Neural progenitor cell (in vitro differentiated cells): Measurements from ENCODE around the gene MED27. TPM values are rescaled to one million over a fixed set of nuclear protein-coding genes. Genes with fewer than 3 reads are reported as not detected.
A peak's percentile ranks its signal among the peaks of the same experiment; 100 is the strongest.

Experiments
- DNase-seq: peaks from one replicate; pipeline ENCODE4 v3.0.0-alpha.2; 2016; ENCODE audit warnings: low spot score
- H2AFZ ChIP-seq: fragments of 200-600 bp; sonication (generic); replicated peaks from 2 replicates; pipeline ENCODE4 v1.6.1; 2016; ENCODE audit warnings: antibody characterized with exemption
- H3F3A ChIP-seq: fragments of 200-600 bp; sonication (generic); 2 replicates; pipeline ENCODE4 v1.6.1; 2016; ENCODE audit warnings: antibody characterized with exemption, low read depth
- H3K27ac ChIP-seq: fragments of 200-600 bp; sonication (generic); 2 replicates; pipeline ENCODE4 v1.5.1; 2016; ENCODE audit warnings: mild to moderate bottlenecking
- H3K27me3 ChIP-seq: fragments of 200-600 bp; sonication (generic); 2 replicates; pipeline ENCODE4 v1.6.1; 2016; ENCODE audit warnings: mild to moderate bottlenecking, moderate library complexity
- H3K36me3 ChIP-seq: fragments of 200-600 bp; sonication (generic); 2 replicates; pipeline ENCODE4 v1.5.1; 2016
- H3K4me1 ChIP-seq: fragments of 200-600 bp; sonication (generic); 2 replicates; pipeline ENCODE4 v1.6.1; 2016; ENCODE audit warnings: mixed run types
- H3K4me2 ChIP-seq: fragments of 200-600 bp; sonication (generic); 2 replicates; pipeline ENCODE4 v1.6.1; 2016
- H3K4me3 ChIP-seq: fragments of 200-600 bp; sonication (generic); 2 replicates; pipeline ENCODE4 v1.5.1; 2016
- H3K79me2 ChIP-seq: fragments of 200-600 bp; sonication (generic); 2 replicates; pipeline ENCODE4 v1.6.1; 2016; ENCODE audit warnings: low read depth
- H3K9ac ChIP-seq: fragments of 200-600 bp; sonication (generic); 2 replicates; pipeline ENCODE4 v1.6.1; 2016
- H3K9me3 ChIP-seq: fragments of 200-600 bp; sonication (generic); 2 replicates; pipeline ENCODE4 v1.5.1; 2016; ENCODE audit warnings: low read depth
- H4K20me1 ChIP-seq: fragments of 200-600 bp; sonication (generic); 2 replicates; pipeline ENCODE4 v1.6.1; 2016; ENCODE audit warnings: low read depth
- H3K27ac Mint-ChIP-seq: 3 replicates; pipeline ENCODE4 v1.8.0; 2021; ENCODE audit warnings: mixed read lengths
- H3K27me3 Mint-ChIP-seq: 2 replicates; pipeline ENCODE4 v1.8.0; 2022; ENCODE audit warnings: low read depth, mild to moderate bottlenecking, inconsistent platforms, moderate library complexity, mixed read lengths; ENCODE audit not compliant: insufficient read depth
- H3K36me3 Mint-ChIP-seq: 3 replicates; pipeline ENCODE4 v1.8.0; 2021; ENCODE audit warnings: mixed read lengths
- H3K4me1 Mint-ChIP-seq: 3 replicates; pipeline ENCODE4 v1.8.0; 2021; ENCODE audit warnings: mixed read lengths
- H3K4me3 Mint-ChIP-seq: 3 replicates; pipeline ENCODE4 v1.8.0; 2021; ENCODE audit warnings: mild to moderate bottlenecking, moderate library complexity, mixed read lengths
- H3K9me3 Mint-ChIP-seq: 3 replicates; pipeline ENCODE4 v1.8.0; 2020; ENCODE audit warnings: mixed read lengths
- EZH2 ChIP-seq: fragments of 200-600 bp; sonication (generic); IDR thresholded peaks from 2 replicates; pipeline ENCODE4 v1.6.1; 2017; ENCODE audit warnings: antibody characterized with exemption, mild to moderate bottlenecking, moderate library complexity
- EZH2phosphoT487 ChIP-seq: fragments of 200-600 bp; sonication (generic); IDR thresholded peaks from 2 replicates; pipeline ENCODE4 v1.6.1; 2017; ENCODE audit warnings: antibody characterized with exemption
- total RNA-seq: library from RNA; depleted of rRNA; stranded (reverse); fragments of >200 nt; gene quantifications from 2 replicates; pipeline ENCODE4 v1.2.3, GENCODE V29; 2015; ENCODE audit warnings: low replicate concordance
- TF ChIP-seq, protein P1 (sequence below): fragments of 200-600 bp; sonication (generic); IDR thresholded peaks from 2 replicates; pipeline ENCODE4 v1.5.1; 2017; ENCODE audit warnings: antibody characterized with exemption, mild to moderate bottlenecking

The MED27 gene
- total RNA-seq, 1 donor from 2014 or later = 15.1 TPM

DNA sequence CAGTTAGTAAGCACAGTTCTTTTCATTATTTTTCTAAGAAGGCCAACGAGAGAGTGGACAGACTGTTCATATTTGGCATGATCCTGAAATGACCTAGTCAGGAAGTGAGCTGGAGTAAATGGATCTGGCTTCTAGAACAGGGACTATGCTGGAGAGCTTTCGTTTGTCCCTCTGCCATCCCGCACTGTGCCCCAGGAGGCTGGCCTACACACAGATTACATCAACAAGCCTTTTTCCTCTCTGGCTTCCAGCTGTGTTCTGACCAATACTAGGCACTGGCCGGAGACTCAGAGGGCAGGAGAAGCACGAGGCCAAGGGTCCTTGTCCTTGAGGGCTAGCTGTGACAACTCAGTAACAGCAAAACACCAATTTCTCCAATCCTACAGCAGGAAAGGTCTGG, 127.8 kb downstream of the MED27 start:
- H3K9me3 ChIP-seq = no peaks in the 10 kb centered on the region
- H3K4me1 Mint-ChIP-seq = peaks cover 6% of the 10 kb centered on the region
- no peaks in the 10 kb centered on the region for H3K36me3 Mint-ChIP-seq
- H3K9me3 Mint-ChIP-seq = no peaks in the 10 kb centered on the region
- H3F3A ChIP-seq = no peaks in the 10 kb centered on the region
- H3K79me2 ChIP-seq = no peaks in the 10 kb centered on the region
- H3K9ac ChIP-seq = no peak overlapping the region
- no peak overlapping the region for H3K4me2 ChIP-seq
- peak; percentile 26 for DNase-seq
- H3K27ac Mint-ChIP-seq = no peak overlapping the region
- H3K27me3 Mint-ChIP-seq = no peaks in the 10 kb centered on the region
- H3K4me1 ChIP-seq = peaks cover 7% of the 10 kb centered on the region
- TF ChIP-seq EZH2phosphoT487 (no peak), EZH2 (no peak)
- TF ChIP-seq, protein P1, sequence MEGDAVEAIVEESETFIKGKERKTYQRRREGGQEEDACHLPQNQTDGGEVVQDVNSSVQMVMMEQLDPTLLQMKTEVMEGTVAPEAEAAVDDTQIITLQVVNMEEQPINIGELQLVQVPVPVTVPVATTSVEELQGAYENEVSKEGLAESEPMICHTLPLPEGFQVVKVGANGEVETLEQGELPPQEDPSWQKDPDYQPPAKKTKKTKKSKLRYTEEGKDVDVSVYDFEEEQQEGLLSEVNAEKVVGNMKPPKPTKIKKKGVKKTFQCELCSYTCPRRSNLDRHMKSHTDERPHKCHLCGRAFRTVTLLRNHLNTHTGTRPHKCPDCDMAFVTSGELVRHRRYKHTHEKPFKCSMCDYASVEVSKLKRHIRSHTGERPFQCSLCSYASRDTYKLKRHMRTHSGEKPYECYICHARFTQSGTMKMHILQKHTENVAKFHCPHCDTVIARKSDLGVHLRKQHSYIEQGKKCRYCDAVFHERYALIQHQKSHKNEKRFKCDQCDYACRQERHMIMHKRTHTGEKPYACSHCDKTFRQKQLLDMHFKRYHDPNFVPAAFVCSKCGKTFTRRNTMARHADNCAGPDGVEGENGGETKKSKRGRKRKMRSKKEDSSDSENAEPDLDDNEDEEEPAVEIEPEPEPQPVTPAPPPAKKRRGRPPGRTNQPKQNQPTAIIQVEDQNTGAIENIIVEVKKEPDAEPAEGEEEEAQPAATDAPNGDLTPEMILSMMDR = no peak
- H3K4me3 ChIP-seq = no peak overlapping the region
- no peak overlapping the region for H3K27ac ChIP-seq
- no peak overlapping the region for H2AFZ ChIP-seq
- H4K20me1 ChIP-seq = peaks cover 30% of the 10 kb centered on the region
- no peak overlapping the region for H3K4me3 Mint-ChIP-seq
- H3K27me3 ChIP-seq = no peaks in the 10 kb centered on the region
- H3K36me3 ChIP-seq = no peaks in the 10 kb centered on the region

DNA sequence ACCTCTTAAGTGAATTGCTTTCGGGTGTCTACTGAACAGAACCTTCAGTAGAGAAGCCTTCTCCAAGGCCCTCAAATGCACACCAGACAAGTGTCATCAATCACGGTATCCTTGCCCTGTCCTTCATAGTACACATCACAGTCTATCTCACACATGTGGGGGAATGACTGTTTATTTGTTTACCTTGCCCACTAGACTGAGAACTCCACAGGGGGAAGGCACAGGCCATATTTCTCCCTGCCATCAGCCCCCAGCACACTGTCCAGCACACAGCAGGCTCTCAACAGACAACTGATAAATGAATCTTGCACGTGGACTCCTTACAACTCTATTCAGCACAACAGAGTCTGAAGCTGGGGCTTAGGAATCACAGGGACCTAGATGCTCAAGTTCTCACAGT, 128.5 kb downstream of the MED27 start:
- no peaks in the 10 kb centered on the region for H3K79me2 ChIP-seq
- H4K20me1 ChIP-seq = peaks cover 30% of the 10 kb centered on the region
- DNase-seq = no peak
- Mint-ChIP-seq H3K9me3 (no peaks in the 10 kb centered on the region), H3K4me1 (peaks cover 6% of the 10 kb centered on the region), H3K27me3 (no peaks in the 10 kb centered on the region), H3K36me3 (no peaks in the 10 kb centered on the region), H3K27ac (no peak overlapping the region), H3K4me3 (no peak overlapping the region)
- no peaks in the 10 kb centered on the region for H3K36me3 ChIP-seq
- H3K27ac ChIP-seq = no peak overlapping the region
- no peaks in the 10 kb centered on the region for H3K9me3 ChIP-seq
- no peak overlapping the region for H2AFZ ChIP-seq
- TF ChIP-seq, protein P1 = no peak
- TF ChIP-seq EZH2 (no peak), EZH2phosphoT487 (no peak)
- H3K4me1 ChIP-seq = peaks cover 7% of the 10 kb centered on the region
- H3K4me3 ChIP-seq = no peak overlapping the region
- H3K9ac ChIP-seq = no peak overlapping the region
- no peak overlapping the region for H3K4me2 ChIP-seq
- H3K27me3 ChIP-seq = no peaks in the 10 kb centered on the region
- H3F3A ChIP-seq = no peaks in the 10 kb centered on the region

DNA sequence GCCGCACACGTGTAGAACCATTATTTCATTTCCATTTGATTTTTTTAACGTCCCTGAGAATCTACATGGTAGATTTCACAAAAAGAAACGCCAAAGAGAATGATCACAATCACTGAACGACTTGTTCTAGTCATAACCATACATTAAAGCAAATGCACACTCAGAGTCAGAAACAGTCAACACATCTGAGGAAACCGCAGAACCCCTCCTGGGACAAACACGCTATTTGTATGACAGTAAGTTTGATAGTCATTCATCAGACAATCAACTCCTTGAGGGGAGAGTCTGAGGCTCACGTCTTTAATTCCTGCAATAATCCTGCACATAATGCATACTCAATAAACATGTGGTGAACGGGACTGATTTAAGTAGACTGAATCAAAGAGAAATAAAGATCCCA, 129.2 kb downstream of the MED27 start:
- Mint-ChIP-seq H3K9me3 (no peaks in the 10 kb centered on the region), H3K36me3 (no peaks in the 10 kb centered on the region), H3K4me3 (no peak overlapping the region), H3K27me3 (no peaks in the 10 kb centered on the region), H3K4me1 (peaks cover 6% of the 10 kb centered on the region), H3K27ac (no peak overlapping the region)
- TF ChIP-seq, protein P1 = no peak
- TF ChIP-seq EZH2 (no peak), EZH2phosphoT487 (no peak)
- H3K4me1 ChIP-seq = peaks cover 7% of the 10 kb centered on the region
- no peak overlapping the region for H3K9ac ChIP-seq
- H3K4me3 ChIP-seq = no peak overlapping the region
- no peak overlapping the region for H3K4me2 ChIP-seq
- H3K27ac ChIP-seq = no peak overlapping the region
- no peak for DNase-seq
- no peaks in the 10 kb centered on the region for H3K9me3 ChIP-seq
- no peaks in the 10 kb centered on the region for H3K36me3 ChIP-seq
- H2AFZ ChIP-seq = no peak overlapping the region
- H3K27me3 ChIP-seq = no peaks in the 10 kb centered on the region
- H3K79me2 ChIP-seq = no peaks in the 10 kb centered on the region
- peaks cover 30% of the 10 kb centered on the region for H4K20me1 ChIP-seq
- no peaks in the 10 kb centered on the region for H3F3A ChIP-seq
